Activated naive CD4-positive, alpha-beta T cell treated with anti-CD3 and anti-CD28 coated beads, Interleukin-2, amount 50 U/mL, for 16 hours (primary cell): ENCODE data around the gene BAHD1.

Source experiments
- DNase-seq: peaks from one replicate; pipeline ENCODE4 v3.0.0-alpha.2; 2020

The BAHD1 gene

DNA sequence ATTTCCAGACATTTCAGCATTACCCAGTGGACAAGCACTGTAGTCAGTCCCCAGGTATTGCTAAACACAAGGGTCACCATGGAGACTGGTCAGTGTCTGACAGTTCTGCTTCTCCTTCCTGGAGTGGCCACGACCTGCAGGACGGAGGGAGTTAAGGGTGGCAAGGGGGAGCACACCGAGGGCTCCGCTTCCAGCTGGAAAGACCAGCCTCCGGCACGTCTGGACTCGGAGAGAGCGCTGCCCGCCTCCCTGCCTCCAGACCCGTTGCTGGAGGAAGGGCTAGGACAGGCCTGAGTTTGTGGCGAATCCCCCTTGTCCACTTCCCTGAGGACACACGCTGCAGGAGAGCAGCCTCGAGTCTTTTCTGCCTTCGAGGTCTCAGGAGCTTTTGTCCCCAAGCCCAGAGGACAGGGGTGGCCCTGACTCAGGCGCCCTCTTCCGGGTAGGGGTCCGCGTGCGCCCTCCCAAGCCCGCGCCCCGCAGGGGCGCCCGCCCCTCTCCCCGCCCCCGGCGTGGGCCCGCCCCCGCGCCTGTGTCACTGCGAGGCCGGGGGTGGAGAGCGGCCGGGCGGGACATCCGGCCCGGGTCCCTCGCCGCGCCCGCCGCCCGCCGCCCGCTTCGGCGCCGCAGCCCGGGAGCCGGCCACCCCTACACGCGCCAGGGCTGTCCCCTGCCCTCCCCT is 29.8 kb downstream of the BAHD1 start, which contains the start of gene CHST14:
Gene CHST14 (plus strand): TSS at position 562 of the 682 bp plus-strand sequence. CDS start 230 bp downstream, outside the sequence.
- peak; percentile 61 for DNase-seq

DNA sequence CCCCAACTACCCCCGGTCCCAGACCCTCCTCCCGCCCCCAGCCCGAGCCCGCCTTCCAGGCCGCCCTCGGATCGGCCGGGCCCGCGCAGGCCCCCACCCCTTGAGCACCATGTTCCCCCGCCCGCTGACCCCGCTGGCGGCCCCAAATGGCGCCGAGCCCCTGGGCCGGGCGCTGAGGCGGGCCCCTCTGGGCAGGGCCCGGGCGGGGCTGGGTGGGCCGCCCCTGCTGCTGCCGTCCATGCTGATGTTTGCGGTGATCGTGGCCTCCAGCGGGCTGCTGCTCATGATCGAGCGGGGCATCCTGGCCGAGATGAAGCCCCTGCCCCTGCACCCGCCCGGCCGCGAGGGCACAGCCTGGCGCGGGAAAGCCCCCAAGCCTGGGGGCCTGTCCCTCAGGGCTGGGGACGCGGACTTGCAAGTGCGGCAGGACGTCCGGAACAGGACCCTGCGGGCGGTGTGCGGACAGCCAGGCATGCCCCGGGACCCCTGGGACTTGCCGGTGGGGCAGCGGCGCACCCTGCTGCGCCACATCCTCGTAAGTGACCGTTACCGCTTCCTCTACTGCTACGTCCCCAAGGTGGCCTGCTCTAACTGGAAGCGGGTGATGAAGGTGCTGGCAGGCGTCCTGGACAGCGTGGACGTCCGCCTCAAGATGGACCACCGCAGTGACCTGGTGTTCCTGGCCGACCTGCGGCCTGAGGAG is 30.5 kb downstream of the BAHD1 start:
- peak; percentile 19 for DNase-seq

DNA sequence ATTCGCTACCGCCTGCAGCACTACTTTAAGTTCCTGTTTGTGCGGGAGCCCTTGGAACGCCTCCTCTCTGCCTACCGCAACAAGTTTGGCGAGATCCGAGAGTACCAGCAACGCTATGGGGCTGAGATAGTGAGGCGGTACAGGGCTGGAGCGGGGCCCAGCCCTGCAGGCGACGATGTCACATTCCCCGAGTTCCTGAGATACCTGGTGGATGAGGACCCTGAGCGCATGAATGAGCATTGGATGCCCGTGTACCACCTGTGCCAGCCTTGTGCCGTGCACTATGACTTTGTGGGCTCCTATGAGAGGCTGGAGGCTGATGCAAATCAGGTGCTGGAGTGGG is 31.0 kb downstream of the BAHD1 start:
- DNase-seq, result peak; percentile 21

DNA sequence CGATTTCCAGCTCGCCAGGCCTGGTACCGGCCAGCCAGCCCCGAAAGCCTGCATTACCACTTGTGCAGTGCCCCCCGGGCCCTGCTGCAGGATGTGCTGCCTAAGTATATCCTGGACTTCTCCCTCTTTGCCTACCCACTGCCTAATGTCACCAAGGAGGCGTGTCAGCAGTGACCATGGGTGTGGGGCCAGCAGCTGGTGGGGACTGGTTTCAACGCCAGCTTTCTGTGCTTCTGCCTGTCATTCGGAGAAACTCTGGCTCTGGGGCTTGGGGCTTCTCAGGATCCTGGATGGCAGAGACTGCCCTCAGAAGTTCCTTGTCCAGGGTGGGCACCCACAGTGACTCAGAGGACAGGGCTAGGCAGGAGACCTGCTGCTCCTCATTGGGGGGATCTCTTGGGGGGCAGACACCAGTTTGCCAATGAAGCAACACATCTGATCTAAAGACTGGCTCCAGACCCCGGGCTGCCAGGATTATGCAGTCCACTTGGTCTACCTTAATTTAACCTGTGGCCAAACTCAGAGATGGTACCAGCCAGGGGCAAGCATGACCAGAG is 31.5 kb downstream of the BAHD1 start:
- no peak for DNase-seq

DNA sequence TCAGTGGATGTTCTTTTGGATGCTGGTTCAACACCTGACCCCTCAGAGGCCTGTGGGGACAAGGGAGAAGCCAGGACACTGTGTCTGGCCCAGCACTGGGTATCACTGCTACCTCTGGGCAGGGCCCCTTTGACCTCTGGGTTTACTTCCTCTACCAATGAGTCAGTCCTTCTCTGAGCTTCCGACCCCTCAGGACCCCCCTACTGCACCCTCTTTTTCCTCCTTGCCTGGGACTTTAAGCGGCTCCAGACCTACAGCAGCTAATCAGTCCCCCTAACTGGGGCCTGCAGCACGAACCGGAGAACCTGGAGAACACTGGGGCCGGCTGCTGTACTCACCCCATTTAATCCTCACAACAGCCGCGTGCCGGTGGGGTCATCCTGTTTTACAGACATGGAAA is 33.8 kb downstream of the BAHD1 start:
- DNase-seq, result no peak

DNA sequence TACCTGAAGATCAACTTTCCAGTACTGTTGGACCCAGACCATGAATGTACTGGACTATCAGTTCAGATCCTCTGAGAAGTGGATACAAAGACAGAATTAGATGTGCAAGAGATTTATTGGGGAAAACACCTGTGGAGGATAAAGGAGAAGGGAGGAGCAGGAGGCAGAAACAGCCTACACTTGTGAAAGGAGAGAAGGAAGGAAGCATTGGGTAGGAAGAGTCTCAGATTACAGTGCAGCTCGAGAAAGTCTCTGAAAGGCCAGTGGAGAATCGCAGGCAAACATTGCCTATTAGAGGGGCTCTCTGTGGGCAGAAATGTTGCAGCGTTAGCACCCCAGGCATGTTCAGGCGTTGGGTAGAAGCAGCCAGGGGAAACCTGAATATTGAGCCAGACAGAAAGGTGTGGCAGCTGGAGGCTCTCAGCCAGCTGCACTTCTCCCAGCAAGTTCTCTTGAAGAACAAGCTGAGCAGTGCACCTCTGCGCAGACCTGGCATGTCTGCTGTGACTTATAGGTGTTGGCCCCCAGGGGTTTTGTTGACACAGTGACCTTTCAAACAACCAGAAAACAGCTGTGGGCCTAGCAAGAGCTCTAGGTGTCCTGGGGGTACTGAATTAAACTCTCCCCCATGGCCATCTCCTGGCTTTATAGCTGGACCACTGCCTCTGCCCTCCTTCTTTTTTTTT is 37.0 kb downstream of the BAHD1 start:
- no peak for DNase-seq

DNA sequence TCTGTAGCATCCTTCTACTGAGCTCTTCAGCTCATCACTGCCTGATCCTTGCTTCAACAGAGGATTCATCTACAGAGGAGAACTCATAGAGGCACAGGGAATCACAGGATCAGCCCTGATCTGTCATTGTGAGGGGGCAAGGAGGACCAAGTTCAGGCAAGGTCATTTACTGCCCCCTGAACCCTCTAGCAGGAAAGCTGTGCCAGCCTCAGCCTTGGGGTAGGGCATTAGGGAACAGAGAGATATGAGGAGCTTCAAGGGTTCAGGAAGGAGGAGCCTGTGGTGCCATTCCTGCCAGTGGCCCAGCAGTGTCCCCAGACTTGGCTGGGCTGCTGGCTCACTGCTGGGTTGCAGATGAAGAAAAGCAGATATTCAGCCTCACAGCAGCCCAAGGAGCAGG is 38.3 kb downstream of the BAHD1 start:
- DNase-seq, result peak; percentile 0

DNA sequence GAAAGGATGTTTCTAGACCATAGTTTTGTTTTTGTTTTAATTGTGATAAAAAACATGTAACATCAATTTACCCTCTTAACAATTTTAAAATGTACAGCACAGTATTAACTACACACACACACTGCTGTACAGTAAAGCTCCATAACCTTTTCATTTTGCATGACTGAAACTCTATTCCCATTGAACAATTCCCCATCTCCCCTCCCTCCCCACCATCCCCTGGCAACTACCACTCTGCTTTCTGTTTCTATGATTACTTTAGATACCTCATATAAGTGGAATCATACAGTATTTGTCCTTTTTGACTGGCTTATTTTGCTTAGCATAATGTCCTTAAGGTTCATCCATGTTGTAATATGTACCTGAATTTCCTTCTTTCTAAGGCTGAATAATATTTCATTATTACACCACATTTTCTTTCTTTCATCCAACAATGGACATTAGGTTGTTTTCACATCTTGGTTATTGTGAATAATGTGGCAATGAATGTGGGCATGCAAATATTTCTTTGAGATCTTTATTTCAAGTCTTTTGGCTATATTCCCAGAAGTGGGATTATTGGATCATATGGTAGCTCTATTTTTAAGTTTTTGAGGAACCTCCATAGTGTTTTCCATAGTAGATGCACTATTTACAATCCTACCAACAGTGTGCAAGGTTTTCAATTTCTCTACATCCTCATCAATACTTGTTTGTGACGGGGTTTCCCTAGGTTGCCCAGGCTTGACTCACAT is 40.8 kb downstream of the BAHD1 start:
- DNase-seq, result no peak

DNA sequence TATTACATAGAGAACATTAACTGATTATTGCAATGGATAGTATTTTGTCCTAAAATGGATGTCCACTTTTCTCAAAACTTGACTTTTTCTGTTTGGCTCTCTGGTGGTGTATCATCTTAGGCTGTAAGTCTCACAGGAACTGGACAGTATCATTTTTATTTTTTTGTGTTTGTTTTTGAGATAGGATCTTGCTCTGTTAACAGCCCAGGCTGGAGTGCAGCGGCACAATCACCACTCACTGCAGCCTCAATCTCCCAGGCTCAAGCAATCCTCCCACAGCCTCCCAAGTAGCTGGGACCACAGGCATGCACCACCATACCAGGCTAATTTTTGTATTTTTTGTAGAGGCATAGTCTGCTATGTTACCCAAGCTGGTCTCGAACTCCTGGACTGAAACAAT is 43.2 kb downstream of the BAHD1 start:
- no peak for DNase-seq

DNA sequence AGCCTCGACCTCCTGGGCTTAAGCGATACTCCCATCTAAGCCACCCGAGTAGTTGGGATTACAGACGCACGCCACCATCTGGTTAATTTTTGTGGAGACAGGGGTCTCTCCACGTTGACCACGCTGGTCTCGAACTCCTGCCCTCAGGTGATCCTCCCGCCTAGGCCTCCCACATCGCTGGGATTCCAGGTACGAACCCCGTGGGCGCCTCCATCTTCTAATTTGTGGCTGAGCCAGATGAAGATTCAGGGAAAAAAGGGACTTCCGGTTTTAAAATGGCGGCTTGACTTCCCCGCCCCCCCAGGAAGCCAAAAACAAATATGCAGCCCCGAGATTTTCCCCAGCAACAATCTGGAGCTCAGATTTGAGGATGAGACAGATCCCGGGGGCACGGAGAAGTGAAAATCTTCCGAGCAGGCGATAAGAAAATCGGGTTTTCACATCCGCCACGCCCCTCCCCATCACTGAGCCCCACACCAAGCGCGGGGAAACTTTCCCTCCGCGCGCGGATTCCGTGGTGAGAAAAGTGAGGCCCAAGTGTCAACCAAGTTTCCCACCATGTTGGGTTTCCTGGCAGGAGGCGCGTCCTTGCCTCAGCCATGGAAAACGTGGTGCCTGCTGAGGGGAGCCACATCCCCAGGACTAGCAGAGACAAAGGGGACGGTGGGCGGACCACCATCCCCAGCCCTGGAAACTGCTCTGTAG is 45.5 kb downstream of the BAHD1 start:
- no peak for DNase-seq

DNA sequence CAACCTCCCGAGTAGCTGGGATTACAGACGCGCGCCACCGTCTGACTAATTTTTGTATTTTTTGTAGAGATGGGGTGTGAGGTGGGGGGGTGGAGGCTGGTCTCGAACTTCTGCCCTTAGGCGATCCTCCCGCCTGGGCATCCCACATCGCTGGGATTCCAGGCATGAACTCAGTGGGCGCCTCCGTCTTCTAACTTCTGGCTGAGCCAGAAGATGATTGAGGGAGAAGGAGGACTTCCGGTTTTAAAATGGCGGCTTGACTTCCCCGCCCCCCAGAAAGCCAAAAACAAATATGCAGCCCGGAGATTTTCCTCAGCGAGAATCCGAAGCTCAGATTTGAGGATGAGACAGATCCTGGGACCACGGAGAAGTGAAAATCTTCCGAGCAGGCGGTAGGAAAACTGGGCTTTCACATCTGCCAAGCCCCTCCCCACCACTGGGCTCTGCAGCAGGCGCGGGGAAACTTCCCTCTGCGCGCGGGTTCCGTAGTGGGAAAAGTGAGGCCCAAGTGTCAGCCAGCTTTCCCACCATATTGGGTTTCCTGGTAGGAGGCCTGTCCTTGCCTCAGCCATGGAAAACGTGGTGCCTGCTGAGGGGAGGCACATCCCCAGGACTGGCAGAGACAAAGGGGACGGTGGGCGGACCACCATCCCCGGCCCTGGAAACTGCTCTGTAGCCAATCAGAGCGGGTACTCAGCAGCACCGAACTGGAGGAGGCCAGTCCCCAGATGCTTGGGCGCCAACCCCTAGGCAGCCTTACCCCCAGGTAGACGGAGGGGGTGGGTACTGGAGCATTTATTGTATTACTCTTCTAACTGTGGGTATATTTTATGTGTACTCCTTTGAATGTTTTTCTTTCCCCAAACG is 47.3 kb downstream of the BAHD1 start:
- no peak for DNase-seq

DNA sequence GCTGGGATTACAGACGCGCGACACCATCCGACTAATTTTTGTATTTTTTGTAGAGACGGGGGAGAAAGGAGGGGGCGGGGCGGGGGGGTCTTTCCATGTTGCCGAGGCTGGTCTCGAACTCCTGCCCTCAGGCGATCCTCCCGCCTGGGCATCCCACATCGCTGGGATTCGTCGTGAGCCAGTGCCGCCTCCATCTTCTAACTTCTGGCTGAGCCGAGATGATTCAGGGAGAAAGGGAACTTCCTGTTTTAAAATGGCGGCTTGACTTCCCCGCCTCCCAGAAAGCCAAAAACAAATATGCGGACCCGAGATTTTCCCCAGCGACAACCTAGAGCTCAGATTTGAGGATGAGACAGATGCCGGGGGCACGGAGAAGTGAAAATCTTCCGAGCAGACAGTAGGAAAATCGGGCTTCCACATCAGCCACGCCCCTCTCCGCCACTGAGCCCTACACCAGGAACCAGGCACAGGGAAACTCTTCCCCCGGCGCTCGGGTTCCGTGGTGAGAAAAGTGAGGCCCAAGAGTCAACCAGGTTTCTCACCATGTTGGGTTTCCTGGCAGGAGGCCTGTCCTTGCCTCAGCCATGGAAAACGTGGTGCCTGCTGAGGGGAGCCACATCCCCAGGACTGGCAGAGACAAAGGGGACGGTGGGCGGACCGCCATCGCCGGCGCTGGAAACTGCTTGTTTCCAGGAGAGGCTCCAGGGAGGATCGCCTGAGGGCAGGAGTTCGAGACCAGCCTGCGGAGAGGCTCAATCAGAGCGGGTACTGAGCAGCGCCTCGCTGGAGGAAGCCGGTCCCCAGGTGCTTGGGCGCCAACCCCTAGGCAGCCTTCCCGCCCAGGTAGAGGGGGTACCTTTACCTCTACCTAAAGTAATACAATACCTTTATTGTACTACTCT is 48.8 kb downstream of the BAHD1 start:
- no peak for DNase-seq

DNA sequence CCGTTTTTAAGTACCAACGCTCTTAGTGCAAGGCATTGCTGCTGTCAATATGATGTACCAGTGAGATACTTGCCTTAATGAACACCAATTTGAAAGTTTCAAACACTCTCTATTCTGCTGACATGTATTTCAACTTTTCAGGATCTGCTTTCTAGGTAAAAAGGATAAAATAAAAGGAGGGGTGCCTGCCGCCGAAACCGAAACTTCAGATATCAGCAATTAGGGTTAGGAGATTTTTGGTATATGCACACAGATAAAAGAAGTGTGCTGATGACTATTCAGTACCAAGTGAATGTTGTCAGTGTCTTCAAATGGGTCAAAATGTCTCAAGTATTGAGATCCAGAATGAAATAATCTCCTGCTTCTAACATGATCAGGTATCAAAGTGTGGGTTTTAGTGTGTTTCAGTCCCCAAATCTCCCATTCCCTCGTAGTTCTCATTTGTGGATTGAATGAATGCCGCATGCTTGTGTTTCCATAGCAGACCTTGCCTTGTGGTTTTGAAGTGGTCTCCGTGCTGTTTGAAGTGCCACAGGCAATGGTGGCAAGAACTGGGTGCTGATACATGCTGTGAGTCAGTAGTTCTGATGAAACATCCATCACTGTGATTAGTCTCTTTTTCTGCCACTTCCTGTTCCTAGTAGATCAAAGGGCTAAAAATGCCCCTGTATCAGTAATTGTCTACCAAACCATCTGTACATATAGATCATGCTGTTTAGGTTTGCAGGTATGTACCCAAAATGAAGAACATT is 52.5 kb downstream of the BAHD1 start:
- peak; percentile 67 for DNase-seq

DNA sequence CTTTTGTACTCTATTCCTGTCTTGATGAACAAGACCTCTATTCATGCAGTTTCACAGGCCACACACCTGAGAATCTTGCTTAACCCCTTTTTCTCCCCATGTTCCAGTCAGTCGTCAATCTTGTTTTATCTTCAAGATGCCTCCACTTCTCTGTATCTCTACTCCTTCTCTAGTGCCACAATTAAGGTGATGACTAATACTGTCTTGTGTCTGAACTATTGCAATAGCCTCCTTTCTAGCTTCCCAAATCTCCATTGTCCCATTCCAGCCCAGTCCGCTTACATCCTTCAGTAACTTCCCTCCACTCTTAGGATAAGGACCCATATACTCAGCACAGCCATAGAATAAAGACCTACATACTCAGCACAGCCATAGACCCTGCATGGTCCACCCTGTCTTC is 54.8 kb downstream of the BAHD1 start:
- DNase-seq, result no peak

DNA sequence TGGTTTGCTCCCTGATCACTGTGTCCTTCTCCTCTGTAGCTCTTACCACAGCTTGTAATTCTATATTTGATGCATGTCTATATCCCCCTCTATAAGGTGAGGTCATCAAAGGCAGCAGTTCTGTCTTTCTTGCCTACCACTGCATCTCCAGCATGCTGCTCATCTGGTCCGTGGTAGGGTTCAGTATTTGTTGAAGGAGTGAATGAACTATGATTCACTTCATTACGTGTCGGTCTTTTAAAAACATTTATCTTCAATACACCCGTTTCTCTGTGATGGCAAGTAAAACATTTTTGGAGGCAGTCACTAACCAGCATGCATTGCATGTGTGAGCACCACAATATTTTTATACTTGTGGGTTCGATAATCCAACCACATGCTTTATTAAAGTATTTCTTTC is 57.7 kb downstream of the BAHD1 start:
- DNase-seq, result no peak

DNA sequence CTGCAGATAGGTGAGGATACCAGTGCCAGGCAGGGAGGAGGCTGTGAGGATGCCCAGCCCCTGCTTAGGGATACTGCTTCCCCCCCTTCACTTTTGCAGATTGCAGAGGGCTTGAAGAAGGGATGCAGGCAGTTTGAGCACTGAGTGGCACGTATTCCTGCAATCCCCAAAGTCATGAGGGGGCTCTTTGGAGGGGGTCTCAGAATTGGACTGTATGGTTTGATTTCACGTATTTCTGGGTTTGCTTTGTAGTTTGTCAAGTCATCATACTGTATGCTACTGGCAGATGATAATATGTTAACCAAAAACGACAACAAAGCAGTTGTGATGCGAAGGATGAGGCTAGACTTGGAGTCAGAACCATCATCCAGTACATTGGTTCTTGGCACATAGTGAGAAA is 58.1 kb downstream of the BAHD1 start:
- DNase-seq, result no peak

DNA sequence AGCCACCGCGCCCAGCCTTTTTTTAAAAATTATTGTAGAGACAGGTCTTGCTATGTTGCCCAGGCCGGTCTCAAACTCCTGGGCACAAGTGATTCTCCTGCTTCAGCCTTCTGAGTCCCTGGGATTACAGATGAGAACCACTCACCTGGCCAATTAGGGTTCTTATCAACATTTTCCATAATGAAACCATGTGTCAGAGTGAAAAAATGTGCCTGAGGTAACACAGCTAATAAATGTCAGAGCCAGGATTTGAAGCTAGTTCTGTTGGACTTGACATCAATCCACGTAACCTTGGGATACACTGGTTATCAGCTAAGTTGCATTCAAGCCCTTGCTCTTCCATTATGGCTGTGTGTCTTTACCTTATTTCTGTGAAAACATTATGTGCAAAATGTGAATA is 59.2 kb downstream of the BAHD1 start:
- DNase-seq, result no peak

DNA sequence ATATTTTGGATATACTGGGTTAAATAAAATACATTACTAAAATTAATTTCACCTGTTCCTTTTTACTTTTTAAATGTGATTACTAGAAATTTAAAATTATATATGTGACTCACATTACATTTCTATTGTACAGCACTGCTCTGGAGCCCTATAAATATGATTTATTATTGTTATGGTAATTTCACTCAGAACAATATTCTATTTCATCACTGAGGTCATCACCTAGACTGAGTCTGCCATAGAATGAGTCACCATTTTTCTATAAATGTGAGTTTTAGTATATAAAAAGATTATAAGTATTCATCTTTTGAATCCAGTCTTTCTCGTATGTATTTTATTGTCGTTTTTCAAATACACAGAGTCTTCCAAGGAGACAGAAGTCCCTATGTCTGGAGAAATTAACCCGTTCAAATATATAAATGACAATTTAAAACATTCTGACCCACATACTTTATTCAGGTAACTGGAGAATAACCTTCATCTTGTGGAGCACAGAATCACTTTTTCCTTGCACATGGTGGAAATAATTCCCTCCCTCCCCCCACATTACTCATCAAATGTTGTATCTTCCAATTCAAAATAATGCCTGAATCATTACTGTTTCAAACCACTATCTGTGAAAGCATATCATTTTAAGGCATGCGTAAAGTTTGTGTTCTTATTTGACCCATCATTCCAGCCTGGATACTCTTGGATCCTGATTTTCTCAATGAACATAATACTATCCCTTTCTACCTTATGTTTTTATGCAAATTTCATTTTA is 60.0 kb downstream of the BAHD1 start:
- no peak for DNase-seq

DNA sequence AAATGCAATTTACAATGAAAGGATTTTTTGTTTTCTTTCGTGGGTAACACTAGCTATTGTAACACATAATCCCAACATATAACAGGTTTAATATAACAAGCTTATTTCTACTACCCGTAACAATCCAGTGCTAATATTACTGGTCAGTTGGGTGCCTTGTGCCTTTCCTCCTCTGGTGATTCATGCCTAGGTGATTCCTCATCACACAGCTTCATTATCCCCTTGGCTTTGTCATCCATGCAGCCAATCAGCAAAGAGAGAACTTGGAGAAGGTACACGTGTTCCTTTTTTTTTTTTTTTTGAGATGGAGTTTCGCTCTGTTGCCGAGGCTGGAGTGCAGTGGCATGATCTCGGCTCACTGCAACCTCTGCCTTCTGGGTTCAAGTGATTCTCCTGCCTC is 60.7 kb downstream of the BAHD1 start:
- no peak for DNase-seq
